ENCODE results near the gene RSPH4A.

The RSPH4A gene

DNA sequence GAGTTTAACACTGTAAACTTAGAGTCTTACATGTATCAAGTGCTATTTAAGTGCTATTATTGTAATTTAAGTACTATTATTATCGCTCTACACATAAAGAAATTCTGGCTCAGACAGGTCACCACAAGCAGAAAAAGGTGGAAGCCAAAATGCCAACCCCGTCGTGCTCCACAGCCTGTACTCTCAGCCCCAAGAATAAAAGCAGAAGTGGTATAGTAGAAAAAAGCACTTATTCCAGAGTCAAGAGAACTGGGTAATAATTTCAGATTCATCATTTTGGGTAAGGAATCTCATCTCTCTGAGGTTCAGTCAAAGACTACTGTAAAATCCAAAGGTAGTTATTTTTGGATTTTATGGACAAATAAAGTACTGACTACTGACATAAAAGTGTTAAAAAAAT, 51.3 kb downstream of the RSPH4A start:
- Histone ChIP-seq H3K9me3 (ENCODE audit: control insufficient read depth, low read length) (no peaks in the 10 kb centered on the region), H3K4me1 (no peaks in the 10 kb centered on the region), H2AFZ (no peak overlapping the region), H3K79me2 (peaks cover 21% of the 10 kb centered on the region), H3K4me3 (ENCODE audit: low read depth, low read length) (peak overlapping the region; percentile 92), H3K9ac (no peak overlapping the region), H3K27ac (no peak overlapping the region), H3K4me2 (ENCODE audit: low read length) (peak overlapping the region; percentile 92), H3K36me3 (ENCODE audit: control insufficient read depth, insufficient read depth, low read length) (no peaks in the 10 kb centered on the region), H3K27me3 (ENCODE audit: control insufficient read depth, insufficient read depth, low read length) (no peaks in the 10 kb centered on the region)
- TF ChIP-seq, protein P1, sequence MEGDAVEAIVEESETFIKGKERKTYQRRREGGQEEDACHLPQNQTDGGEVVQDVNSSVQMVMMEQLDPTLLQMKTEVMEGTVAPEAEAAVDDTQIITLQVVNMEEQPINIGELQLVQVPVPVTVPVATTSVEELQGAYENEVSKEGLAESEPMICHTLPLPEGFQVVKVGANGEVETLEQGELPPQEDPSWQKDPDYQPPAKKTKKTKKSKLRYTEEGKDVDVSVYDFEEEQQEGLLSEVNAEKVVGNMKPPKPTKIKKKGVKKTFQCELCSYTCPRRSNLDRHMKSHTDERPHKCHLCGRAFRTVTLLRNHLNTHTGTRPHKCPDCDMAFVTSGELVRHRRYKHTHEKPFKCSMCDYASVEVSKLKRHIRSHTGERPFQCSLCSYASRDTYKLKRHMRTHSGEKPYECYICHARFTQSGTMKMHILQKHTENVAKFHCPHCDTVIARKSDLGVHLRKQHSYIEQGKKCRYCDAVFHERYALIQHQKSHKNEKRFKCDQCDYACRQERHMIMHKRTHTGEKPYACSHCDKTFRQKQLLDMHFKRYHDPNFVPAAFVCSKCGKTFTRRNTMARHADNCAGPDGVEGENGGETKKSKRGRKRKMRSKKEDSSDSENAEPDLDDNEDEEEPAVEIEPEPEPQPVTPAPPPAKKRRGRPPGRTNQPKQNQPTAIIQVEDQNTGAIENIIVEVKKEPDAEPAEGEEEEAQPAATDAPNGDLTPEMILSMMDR (IDR thresholded peaks at IDR 0.05) = no peak

DNA sequence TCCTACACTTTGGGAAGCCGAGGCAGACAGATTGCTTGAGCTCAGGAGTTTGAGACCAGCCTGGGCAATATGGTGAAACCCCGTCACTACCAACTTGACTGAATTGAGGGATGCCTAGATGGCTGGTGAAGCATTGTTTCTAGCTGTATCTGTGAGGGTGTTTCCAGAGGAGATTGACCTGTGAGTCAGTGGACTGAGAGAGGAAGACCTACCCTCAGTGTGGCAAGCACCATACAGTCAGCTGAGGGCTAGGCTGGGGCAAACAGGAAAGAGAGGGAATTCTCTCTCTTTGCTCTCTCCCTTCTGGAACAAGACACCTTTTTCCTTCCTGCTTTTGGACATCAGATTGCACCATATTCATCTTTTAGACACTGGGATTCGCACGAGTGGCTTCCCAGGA, 56.0 kb downstream of the RSPH4A start:
- H2AFZ ChIP-seq = no peak overlapping the region
- H3K4me2 ChIP-seq (ENCODE audit: low read length) = no peak overlapping the region
- no peak overlapping the region for H3K4me3 ChIP-seq (ENCODE audit: low read depth, low read length)
- H3K36me3 ChIP-seq (ENCODE audit: control insufficient read depth, insufficient read depth, low read length) = no peaks in the 10 kb centered on the region
- H3K4me1 ChIP-seq = no peaks in the 10 kb centered on the region
- H3K9ac ChIP-seq = no peak overlapping the region
- TF ChIP-seq, protein P1 (IDR thresholded peaks at IDR 0.05) = no peak
- H3K9me3 ChIP-seq (ENCODE audit: control insufficient read depth, low read length) = no peaks in the 10 kb centered on the region
- H3K79me2 ChIP-seq = peaks cover 7% of the 10 kb centered on the region
- H3K27ac ChIP-seq = no peak overlapping the region
- H3K27me3 ChIP-seq (ENCODE audit: control insufficient read depth, insufficient read depth, low read length) = no peaks in the 10 kb centered on the region

DNA sequence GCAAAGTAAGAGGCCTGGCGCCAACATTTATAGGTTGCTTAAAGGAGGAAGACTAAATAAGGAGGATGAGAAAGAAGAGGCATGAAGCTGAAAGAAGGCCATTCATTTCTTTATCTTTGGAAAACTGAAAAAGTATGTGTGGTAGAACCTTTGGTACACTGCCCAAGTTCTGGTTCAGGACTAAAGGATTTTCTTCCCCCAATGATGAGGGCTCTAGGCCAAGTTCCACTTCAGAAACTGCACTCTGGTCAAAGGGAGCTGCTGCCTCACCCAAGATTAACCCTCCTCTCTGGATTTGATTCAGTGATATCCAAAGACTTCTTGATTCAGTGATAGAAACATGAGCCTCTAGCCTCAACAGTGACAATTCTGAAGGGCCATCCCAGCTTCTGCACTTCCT, 59.7 kb downstream of the RSPH4A start:
- no peak overlapping the region for H3K4me3 ChIP-seq (ENCODE audit: low read depth, low read length)
- H3K9me3 ChIP-seq (ENCODE audit: control insufficient read depth, low read length) = no peaks in the 10 kb centered on the region
- H3K27me3 ChIP-seq (ENCODE audit: control insufficient read depth, insufficient read depth, low read length) = no peaks in the 10 kb centered on the region
- H3K36me3 ChIP-seq (ENCODE audit: control insufficient read depth, insufficient read depth, low read length) = no peaks in the 10 kb centered on the region
- H3K4me1 ChIP-seq = no peaks in the 10 kb centered on the region
- no peaks in the 10 kb centered on the region for H3K79me2 ChIP-seq
- TF ChIP-seq, protein P1 (IDR thresholded peaks at IDR 0.05) = no peak
- peak overlapping the region; percentile 19 for H2AFZ ChIP-seq
- H3K27ac ChIP-seq = no peak overlapping the region
- H3K9ac ChIP-seq = no peak overlapping the region
- H3K4me2 ChIP-seq (ENCODE audit: low read length) = no peak overlapping the region

DNA sequence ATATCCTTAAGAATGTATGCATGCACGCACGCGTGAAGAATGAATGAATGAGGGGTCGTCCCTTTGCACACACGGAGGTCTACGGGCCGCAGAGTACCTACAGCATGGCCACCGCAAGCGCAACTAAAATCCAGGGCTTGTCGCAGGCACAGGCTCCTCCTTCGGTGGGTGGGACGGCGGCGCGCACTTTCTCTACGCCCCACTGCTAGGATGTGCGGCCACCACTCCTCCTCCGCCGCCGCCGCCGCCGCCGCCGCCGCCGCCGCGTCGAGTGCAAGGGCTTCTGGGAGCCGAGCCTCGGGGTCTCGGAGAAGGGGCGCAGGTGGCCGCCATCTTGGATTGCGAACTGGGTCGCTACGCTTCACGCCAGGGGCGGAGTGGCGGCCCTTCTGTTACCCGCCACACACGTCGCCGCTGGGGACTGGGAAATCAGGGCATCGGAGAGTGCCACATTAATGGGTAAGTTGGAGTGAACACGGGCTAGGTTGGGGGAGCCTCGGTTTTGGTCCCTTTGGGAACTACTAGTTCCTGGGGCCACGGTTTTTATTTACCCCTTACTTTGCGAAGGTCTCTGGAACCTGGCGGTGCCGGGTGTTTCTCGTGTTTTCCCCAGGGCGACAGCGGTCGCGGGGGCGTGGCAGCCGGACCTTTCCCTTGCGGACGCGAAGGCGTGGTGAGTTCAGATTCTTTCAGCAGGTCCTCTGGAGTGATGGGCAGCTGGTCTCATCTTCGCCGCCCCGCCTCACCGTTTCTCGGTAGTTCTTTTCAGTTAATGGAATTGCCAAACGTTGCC, 64.8 kb downstream of the RSPH4A start, which contains the start of gene KPNA5:
Gene KPNA5 (plus strand): TSS at position 332 of the 793 bp plus-strand sequence. CDS start 124 bp downstream, at position 456.
- Histone ChIP-seq H3K9me3 (ENCODE audit: control insufficient read depth, low read length) (no peaks in the 10 kb centered on the region), H3K27me3 (ENCODE audit: control insufficient read depth, insufficient read depth, low read length) (no peaks in the 10 kb centered on the region), H3K79me2 (peaks cover 4% of the 10 kb centered on the region), H3K9ac (peak within 1 kb of the TSS; percentile 50), H3K36me3 (ENCODE audit: control insufficient read depth, insufficient read depth, low read length) (no peaks in the 10 kb centered on the region), H3K4me1 (no peaks in the 10 kb centered on the region), H2AFZ (peak within 1 kb of the TSS; percentile 98), H3K4me3 (ENCODE audit: low read depth, low read length) (peak within 1 kb of the TSS; percentile 88), H3K4me2 (ENCODE audit: low read length) (peak within 1 kb of the TSS; percentile 93), H3K27ac (peak within 1 kb of the TSS; percentile 92)
- TF ChIP-seq, protein P1 (IDR thresholded peaks at IDR 0.05) = no peak

DNA sequence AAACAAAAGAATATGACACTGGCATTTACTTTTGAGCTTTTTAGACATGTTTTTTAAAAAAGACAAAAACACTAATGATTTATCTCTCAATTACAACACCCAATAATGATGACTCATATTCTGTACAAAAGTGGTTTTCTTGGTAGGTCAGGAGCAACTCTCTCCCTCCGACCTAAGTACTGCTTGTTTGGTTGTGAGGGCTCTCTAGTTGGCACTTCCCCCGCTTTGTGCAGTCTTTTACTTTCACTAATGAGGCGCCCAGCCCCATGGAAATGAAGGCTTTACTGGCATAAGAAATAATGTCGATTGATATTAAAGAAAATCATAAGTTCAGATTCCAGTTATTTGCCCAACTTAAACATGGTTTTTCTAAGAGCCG, 66.0 kb downstream of the RSPH4A start:
- TF ChIP-seq, protein P1 (IDR thresholded peaks at IDR 0.05) = no peak
- Histone ChIP-seq H3K9me3 (ENCODE audit: control insufficient read depth, low read length) (no peaks in the 10 kb centered on the region), H3K79me2 (peaks cover 4% of the 10 kb centered on the region), H3K4me2 (ENCODE audit: low read length) (no peak overlapping the region), H3K9ac (no peak overlapping the region), H2AFZ (no peak overlapping the region), H3K27ac (no peak overlapping the region), H3K4me3 (ENCODE audit: low read depth, low read length) (no peak overlapping the region), H3K27me3 (ENCODE audit: control insufficient read depth, insufficient read depth, low read length) (no peaks in the 10 kb centered on the region), H3K4me1 (peaks cover 4% of the 10 kb centered on the region), H3K36me3 (ENCODE audit: control insufficient read depth, insufficient read depth, low read length) (no peaks in the 10 kb centered on the region)
